Bronchial epithelial cell (primary cell): ENCODE measurements around the gene GPR31. TPM values are rescaled to one million over a fixed set of nuclear protein-coding genes. Genes with fewer than 3 reads are reported as not detected.
"Not testable (repeated sequence)": the region's sequence is repeated elsewhere in the genome, so short reads cannot be mapped to it uniquely, and the experiment has no call there.

Experiments
- DNase-seq: peaks from one replicate; pipeline ENCODE4 v3.0.0-alpha.2; 2010; ENCODE audit warnings: low read depth
- FAIRE-seq: peaks from 2 replicates; lab custom pipeline; 2011; peaks lifted over from hg19 to GRCh38; lab: Jason Lieb, UNC
- H3K27me3 ChIP-seq: 2 replicates; pipeline ENCODE4 v1.5.1; 2011; ENCODE audit warnings: low read length; ENCODE audit not compliant: control insufficient read depth, insufficient read depth
- H3K36me3 ChIP-seq: 2 replicates; pipeline ENCODE4 v1.5.1; 2011; ENCODE audit warnings: low read length; ENCODE audit not compliant: control insufficient read depth, insufficient read depth
- H3K4me3 ChIP-seq: 2 replicates; pipeline ENCODE4 v1.5.1; 2011; ENCODE audit warnings: mild to moderate bottlenecking, low read depth, low read length, control low read depth
- total RNA-seq: library from RNA; depleted of rRNA; stranded (reverse); fragments of >200 nt; gene quantifications from 2 replicates; pipeline ENCODE4 v1.2.1, GENCODE V29; 2014
- TF ChIP-seq, protein P1 (sequence below): IDR thresholded peaks from 2 replicates; pipeline ENCODE4 v1.5.1; 2011; ENCODE audit warnings: mild to moderate bottlenecking, moderate library complexity, low read length, control low read depth, inconsistent platforms; ENCODE audit not compliant: insufficient read depth, severe bottlenecking

Gene GPR31, protein sequence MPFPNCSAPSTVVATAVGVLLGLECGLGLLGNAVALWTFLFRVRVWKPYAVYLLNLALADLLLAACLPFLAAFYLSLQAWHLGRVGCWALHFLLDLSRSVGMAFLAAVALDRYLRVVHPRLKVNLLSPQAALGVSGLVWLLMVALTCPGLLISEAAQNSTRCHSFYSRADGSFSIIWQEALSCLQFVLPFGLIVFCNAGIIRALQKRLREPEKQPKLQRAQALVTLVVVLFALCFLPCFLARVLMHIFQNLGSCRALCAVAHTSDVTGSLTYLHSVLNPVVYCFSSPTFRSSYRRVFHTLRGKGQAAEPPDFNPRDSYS
- total RNA-seq = not detected in 2 replicates

DNA sequence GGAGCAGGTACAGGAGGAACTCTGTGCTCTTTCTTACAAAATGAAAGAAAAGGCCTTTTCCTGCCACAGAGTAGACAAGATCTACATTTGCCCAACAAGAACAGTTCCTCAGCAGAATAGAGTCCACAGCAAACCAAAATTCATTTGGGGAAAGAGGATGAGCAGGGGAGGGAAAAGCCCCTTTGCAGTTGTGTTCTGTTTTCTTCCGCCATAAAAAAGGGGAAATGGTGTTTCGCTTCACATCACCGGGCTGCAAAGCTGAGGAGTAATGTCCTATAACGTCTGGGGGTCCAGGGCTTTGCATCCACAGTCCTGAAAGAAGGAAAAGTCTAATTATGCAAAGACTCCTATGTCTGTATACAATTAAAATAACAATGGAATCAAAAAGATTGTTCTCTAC, at the start of gene GPR31:
Gene GPR31 (minus strand): TSS at position 118 of the 400 bp plus-strand sequence. CDS start 149 bp downstream, outside the sequence.
- no peaks in the 10 kb centered on the region for H3K27me3 ChIP-seq
- TF ChIP-seq, protein P1, sequence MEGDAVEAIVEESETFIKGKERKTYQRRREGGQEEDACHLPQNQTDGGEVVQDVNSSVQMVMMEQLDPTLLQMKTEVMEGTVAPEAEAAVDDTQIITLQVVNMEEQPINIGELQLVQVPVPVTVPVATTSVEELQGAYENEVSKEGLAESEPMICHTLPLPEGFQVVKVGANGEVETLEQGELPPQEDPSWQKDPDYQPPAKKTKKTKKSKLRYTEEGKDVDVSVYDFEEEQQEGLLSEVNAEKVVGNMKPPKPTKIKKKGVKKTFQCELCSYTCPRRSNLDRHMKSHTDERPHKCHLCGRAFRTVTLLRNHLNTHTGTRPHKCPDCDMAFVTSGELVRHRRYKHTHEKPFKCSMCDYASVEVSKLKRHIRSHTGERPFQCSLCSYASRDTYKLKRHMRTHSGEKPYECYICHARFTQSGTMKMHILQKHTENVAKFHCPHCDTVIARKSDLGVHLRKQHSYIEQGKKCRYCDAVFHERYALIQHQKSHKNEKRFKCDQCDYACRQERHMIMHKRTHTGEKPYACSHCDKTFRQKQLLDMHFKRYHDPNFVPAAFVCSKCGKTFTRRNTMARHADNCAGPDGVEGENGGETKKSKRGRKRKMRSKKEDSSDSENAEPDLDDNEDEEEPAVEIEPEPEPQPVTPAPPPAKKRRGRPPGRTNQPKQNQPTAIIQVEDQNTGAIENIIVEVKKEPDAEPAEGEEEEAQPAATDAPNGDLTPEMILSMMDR = no peak
- no peak for DNase-seq
- H3K4me3 ChIP-seq = no peak within 1 kb of the TSS
- FAIRE-seq = no peak
- no peaks in the 10 kb centered on the region for H3K36me3 ChIP-seq

DNA sequence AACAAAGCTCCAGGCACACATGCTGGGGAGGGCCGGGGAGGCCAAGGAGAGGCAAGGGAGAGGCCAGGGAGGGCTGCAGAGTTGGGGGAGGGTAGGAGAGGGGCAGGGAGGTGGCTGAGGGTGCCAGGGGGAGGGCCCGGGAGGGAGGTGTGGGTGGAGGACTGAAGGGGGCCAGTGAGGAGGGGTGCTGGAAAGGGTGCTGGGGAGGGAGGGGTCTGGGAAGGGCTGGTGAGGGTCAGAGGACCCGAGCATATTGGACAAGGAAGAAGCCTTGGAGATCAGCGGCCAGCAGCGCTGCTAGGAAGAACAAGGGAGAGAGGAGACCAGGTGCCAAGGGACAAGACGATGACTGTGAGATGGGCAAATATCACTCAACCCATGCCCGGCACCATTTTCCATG, 49.7 kb upstream of the GPR31 start:
- no peak for FAIRE-seq
- DNase-seq = no peak

GRCh38 chr6:167205316-167205715, 47.5 kb upstream of the GPR31 start:
- H3K4me3 ChIP-seq, FAIRE-seq, DNase-seq, H3K36me3 ChIP-seq, H3K27me3 ChIP-seq: not testable (repeated sequence)

More for the DNA sequence above, 49.7 kb upstream of the GPR31 start:
- Histone ChIP-seq H3K4me3 (no peak overlapping the region), H3K27me3 (no peaks in the 10 kb centered on the region), H3K36me3 (no peaks in the 10 kb centered on the region)
- TF ChIP-seq, protein P1 = no peak

- peak; percentile 70 for DNase-seq
- not testable (repeated sequence) for H3K4me3 ChIP-seq, H3K36me3 ChIP-seq, H3K27me3 ChIP-seq, FAIRE-seq
These were observed 46.2 kb upstream of the GPR31 start for GRCh38 chr6:167204059-167204348.

- FAIRE-seq = peak; percentile 89
- H3K36me3 ChIP-seq, H3K4me3 ChIP-seq, H3K27me3 ChIP-seq: not testable (repeated sequence)
- DNase-seq = peak; percentile 30
These were observed 45.7 kb upstream of the GPR31 start for GRCh38 chr6:167203261-167204058.

DNA sequence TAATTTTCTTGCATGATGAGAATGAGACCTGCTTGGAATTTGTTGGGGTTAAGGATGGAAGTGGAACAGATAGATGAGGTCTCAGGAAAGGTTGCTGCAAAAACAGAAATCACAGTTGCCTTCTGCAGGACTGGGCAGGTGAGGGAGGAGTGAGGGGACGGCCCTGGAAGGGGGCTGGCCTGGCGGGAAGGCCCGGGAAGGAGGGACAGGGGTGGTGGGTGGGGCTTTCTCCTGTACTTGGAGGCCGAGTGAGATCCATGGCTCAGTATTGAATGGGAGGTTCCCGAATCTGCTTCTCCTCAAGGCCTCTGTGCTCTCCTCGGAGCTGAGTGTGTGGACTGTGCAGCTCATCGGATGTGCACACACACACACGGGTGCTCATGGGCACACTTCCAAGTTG, 44.8 kb upstream of the GPR31 start:
- FAIRE-seq, DNase-seq, H3K36me3 ChIP-seq, H3K4me3 ChIP-seq, H3K27me3 ChIP-seq: not testable (repeated sequence)

DNA sequence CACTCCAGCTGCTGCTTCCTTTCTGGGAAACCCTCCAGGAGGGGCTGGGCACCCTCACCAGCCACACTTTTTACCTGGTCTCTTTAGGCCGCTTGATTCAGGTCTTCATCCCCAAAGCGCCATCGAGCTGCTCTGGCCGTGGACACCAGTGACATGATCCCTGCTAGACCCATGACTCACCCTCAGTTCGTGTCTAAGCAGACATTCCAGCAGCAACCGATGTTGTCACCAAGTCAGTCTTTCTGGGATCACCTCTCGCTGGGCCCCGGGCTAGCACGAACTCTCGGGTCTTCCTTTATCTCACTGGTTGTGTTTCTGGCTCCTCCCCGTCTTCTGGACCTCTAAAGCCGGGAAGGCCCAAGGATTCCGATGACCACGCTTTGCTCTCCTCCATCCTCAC, 43.0 kb upstream of the GPR31 start:
- FAIRE-seq = no peak
- TF ChIP-seq, protein P1 = no peak

GRCh38 chr6:167195941-167196610, 38.3 kb upstream of the GPR31 start:
- peak; percentile 88 for FAIRE-seq
- not testable (repeated sequence) for H3K4me3 ChIP-seq, H3K36me3 ChIP-seq, DNase-seq, H3K27me3 ChIP-seq

More for the DNA sequence above, 43.0 kb upstream of the GPR31 start:
- H3K27me3 ChIP-seq = peaks cover 3% of the 10 kb centered on the region
- no peak for DNase-seq
- H3K36me3 ChIP-seq = no peaks in the 10 kb centered on the region
- no peak overlapping the region for H3K4me3 ChIP-seq

DNA sequence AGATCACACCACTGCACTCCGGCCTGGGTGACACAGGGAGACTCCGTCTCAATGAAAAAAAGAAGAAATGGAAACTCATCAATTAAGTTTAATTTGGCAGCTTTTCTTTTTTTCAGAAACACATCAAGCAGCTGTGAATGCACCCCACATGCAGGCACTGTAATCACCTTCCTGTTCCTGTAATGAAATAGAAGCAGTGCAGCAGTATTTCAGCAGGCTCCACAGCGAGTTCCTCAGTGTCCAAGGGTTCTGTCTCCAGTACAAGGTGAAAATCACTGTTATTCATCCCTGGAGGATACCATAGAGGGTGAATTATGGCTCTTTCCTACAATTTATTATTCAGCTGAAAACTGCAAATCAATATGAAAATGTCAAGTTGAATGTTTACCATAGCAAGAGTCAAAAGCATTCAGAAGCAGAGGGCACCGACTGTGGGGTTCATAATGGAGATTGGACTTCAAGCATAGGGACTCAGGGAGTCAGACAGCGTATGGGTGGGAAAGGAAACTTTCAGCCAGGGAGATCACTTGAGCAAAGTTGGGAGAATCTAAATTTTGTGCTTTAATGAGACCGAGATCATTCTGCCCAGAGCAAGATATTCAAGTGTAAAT, 35.8 kb upstream of the GPR31 start:
- DNase-seq, H3K27me3 ChIP-seq, H3K4me3 ChIP-seq, H3K36me3 ChIP-seq, FAIRE-seq: not testable (repeated sequence)

DNA sequence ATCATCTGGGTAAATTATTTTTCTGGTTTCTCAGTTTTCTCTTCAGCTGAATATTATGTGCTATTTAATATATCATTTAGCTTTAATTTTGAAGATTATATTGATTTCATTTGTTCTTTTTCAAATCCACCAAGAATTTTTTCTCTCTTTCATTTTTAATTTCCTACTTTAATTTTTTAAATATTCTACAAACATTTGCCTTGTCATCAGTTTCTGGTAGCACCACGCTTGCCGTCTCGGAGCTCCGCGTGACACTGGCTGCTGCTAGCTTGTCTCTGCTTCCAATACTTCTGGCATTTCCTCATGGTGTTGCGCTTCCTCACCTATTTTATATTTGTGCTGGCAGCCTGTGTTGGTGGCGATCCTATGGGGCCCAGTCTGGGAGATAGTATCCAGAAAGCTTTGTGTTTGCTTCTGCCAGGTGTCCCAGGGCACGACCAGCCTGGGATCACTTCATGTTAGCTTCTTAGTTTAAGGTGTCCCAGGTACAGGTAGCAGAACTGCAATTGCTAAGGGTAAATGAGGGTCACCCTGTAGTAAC, 33.3 kb upstream of the GPR31 start:
- DNase-seq, H3K4me3 ChIP-seq, H3K36me3 ChIP-seq, FAIRE-seq, H3K27me3 ChIP-seq: not testable (repeated sequence)
